Measurements from ENCODE around the gene DNAH7.
"Not testable (repeated sequence)": the region's sequence is repeated elsewhere in the genome, so short reads cannot be mapped to it uniquely, and the experiment has no call there.

DNAH7 gene

DNA sequence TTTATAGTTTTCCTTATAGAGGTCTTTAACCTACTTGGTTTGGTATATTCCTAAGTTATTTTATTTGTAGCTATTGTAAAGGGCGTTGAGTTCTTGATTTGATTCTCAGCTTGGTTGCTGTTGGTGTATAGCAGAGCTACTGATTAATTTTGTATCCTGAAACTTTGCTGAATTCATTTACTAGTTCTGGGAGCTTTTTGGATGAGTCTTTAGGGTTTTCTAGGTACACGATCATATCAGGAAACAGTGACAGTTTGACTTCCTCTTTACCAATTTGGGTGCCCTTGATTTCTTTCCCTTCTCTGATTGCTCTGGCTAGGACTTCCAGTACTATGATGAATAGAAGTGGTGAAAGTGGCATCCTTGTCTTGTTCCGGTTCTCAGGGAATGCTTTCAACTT is 376.1 kb downstream of the DNAH7 start:
- not testable (repeated sequence) for H3K9me3 ChIP-seq (ENCODE audit: control insufficient read depth in 2 of 2, low read length in 2 of 2); H3K27me3 ChIP-seq (ENCODE audit: control insufficient read depth in 2 of 2, insufficient read depth in 2 of 2, low read length in 2 of 2); H3K4me3 ChIP-seq (ENCODE audit: low read length in 2 of 2); H3K36me3 ChIP-seq (ENCODE audit: control insufficient read depth in 2 of 2, insufficient read depth in 2 of 2, low read length in 2 of 2); H3K4me1 ChIP-seq (ENCODE audit: control insufficient read depth in 2 of 2, insufficient read depth in 2 of 2, low read length in 2 of 2); H3K9ac ChIP-seq (ENCODE audit: low read depth in 1 of 2, low read length in 2 of 2); H3K27ac ChIP-seq (ENCODE audit: low read depth in 2 of 2, low read length in 2 of 2)
